A673 (cell line): ENCODE data around the gene PRR22. TPM values are rescaled to one million over a fixed set of nuclear protein-coding genes. Genes with fewer than 3 reads are reported as not detected.
A peak's percentile ranks its signal among the peaks of the same experiment; 100 is the strongest.

Source experiments
- BruUV-seq: library from RNA; stranded (reverse); fragments of 400-500 nt; replicated peaks from 2 replicates; lab custom pipeline; 2021; lab: Mats Ljungman, UMichigan
- CTCF ChIA-PET: fragments of 300-600 bp; sonication (Branson Sonifier 250); formaldehyde crosslinking; loops from one replicate; lab custom pipeline; 2022; ENCODE audit warnings: antibody characterized with exemption; lab: Charles Lee
- POLR2A ChIA-PET: fragments of 300-600 bp; sonication (Branson Sonifier 250); formaldehyde crosslinking; loops from one replicate; lab custom pipeline; 2022; ENCODE audit warnings: antibody characterized with exemption; ENCODE audit not compliant: low non-redundant PET; lab: Charles Lee
- DNase-seq: peaks from one replicate; pipeline ENCODE4 v3.0.0-alpha.2; 2015; ENCODE audit warnings: low spot score
- H3K27ac ChIP-seq: fragments of 200-600 bp; sonication (generic); 2 replicates; pipeline ENCODE4 v1.5.1; 2016; ENCODE audit warnings: mixed run types, low read depth, mild to moderate bottlenecking, mixed read lengths, antibody characterized with exemption, low read length; ENCODE audit not compliant: poor library complexity, severe bottlenecking
- H3K27me3 ChIP-seq: fragments of 200-600 bp; sonication (generic); replicated peaks from 2 replicates; pipeline ENCODE4 v1.6.1; 2017; ENCODE audit warnings: mixed run types, low read depth, mild to moderate bottlenecking, mixed read lengths, antibody characterized with exemption, low read length; ENCODE audit not compliant: insufficient read depth, poor library complexity
- H3K36me3 ChIP-seq: fragments of 200-600 bp; sonication (generic); 2 replicates; pipeline ENCODE4 v1.6.1; 2016; ENCODE audit warnings: mixed run types, mild to moderate bottlenecking, mixed read lengths, antibody characterized with exemption, low read length; ENCODE audit not compliant: insufficient read depth, poor library complexity, severe bottlenecking
- H3K4me1 ChIP-seq: fragments of 200-600 bp; sonication (generic); 2 replicates; pipeline ENCODE4 v1.6.1; 2017; ENCODE audit warnings: mixed run types, mild to moderate bottlenecking, mixed read lengths, antibody characterized with exemption, low read length; ENCODE audit not compliant: insufficient read depth, poor library complexity, severe bottlenecking
- H3K4me3 ChIP-seq: fragments of 200-600 bp; sonication (generic); 2 replicates; pipeline ENCODE4 v1.5.1; 2016; ENCODE audit warnings: low read depth, mixed run types, mild to moderate bottlenecking, mixed read lengths, low read length; ENCODE audit not compliant: poor library complexity, severe bottlenecking
- H3K9me3 ChIP-seq: fragments of 200-600 bp; sonication (generic); 2 replicates; pipeline ENCODE4 v1.6.1; 2016; ENCODE audit warnings: mixed run types, low read depth, mild to moderate bottlenecking, mixed read lengths, antibody characterized with exemption, low read length; ENCODE audit not compliant: poor library complexity, severe bottlenecking
- EZH2 ChIP-seq: fragments of 200-600 bp; sonication (generic); IDR thresholded peaks from 2 replicates; pipeline ENCODE4 v1.6.1; 2017; ENCODE audit warnings: borderline replicate concordance, low read depth, mild to moderate bottlenecking, mixed read lengths, antibody characterized with exemption, low read length; ENCODE audit not compliant: poor library complexity, severe bottlenecking
- intact Hi-C: fragments of 100-400 bp; cut with micrococcal nuclease; formaldehyde crosslinking; loops from one replicate; pipeline ENCODE4 v1.10.0; 2022; ENCODE audit not compliant: unreplicated experiment
- total RNA-seq: library from RNA; stranded (reverse); gene quantifications from 2 replicates; pipeline ENCODE4 v1.2.3, GENCODE V29; 2021
- TF ChIP-seq, protein P1 (sequence below): fragments of 300-800, 200-600 bp; sonication (generic); conservative IDR thresholded peaks from 2 replicates; pipeline ENCODE4 v1.5.1; 2017; ENCODE audit warnings: low read depth, mild to moderate bottlenecking, antibody characterized with exemption, low read length, moderate library complexity, mixed read lengths

PRR22 gene
- total RNA-seq, 1 experiment from 2014 or later: 8.2 TPM

DNA sequence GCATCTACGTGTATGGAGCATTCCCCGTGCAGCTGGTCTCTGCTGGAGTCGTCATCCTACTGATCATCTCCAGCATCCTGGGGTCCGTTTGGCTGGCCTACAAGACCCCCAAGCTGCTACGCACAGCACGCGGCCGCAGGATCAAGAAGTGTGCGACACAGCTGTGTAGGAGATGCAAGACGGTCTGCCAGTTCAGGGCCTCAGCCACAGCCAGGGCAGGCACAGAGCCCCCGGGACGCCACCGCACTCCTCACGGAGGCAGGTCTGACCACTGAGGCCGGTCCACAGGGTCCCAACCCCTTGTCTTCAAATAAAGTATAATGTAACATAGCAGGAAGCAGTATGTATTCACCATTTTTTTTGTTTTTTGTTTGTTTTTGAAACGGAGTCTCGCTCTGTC, 6.1 kb downstream of the PRR22 start:
- DNase-seq: no peak
- peaks cover 4% of the 10 kb centered on the region for H3K4me1 ChIP-seq
- H3K27ac ChIP-seq: no peak overlapping the region
- BruUV-seq: no TSS peak
- H3K4me3 ChIP-seq: no peak overlapping the region
- CTCF ChIA-PET: no interaction called here
- no peaks in the 10 kb centered on the region for H3K9me3 ChIP-seq
- H3K27me3 ChIP-seq: no peaks in the 10 kb centered on the region
- TF ChIP-seq, protein P1, sequence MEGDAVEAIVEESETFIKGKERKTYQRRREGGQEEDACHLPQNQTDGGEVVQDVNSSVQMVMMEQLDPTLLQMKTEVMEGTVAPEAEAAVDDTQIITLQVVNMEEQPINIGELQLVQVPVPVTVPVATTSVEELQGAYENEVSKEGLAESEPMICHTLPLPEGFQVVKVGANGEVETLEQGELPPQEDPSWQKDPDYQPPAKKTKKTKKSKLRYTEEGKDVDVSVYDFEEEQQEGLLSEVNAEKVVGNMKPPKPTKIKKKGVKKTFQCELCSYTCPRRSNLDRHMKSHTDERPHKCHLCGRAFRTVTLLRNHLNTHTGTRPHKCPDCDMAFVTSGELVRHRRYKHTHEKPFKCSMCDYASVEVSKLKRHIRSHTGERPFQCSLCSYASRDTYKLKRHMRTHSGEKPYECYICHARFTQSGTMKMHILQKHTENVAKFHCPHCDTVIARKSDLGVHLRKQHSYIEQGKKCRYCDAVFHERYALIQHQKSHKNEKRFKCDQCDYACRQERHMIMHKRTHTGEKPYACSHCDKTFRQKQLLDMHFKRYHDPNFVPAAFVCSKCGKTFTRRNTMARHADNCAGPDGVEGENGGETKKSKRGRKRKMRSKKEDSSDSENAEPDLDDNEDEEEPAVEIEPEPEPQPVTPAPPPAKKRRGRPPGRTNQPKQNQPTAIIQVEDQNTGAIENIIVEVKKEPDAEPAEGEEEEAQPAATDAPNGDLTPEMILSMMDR: no peak
- no peak for TF ChIP-seq EZH2
- intact Hi-C loops: no loop called here
- H3K36me3 ChIP-seq: no peaks in the 10 kb centered on the region
- POLR2A ChIA-PET: no interaction called here

DNA sequence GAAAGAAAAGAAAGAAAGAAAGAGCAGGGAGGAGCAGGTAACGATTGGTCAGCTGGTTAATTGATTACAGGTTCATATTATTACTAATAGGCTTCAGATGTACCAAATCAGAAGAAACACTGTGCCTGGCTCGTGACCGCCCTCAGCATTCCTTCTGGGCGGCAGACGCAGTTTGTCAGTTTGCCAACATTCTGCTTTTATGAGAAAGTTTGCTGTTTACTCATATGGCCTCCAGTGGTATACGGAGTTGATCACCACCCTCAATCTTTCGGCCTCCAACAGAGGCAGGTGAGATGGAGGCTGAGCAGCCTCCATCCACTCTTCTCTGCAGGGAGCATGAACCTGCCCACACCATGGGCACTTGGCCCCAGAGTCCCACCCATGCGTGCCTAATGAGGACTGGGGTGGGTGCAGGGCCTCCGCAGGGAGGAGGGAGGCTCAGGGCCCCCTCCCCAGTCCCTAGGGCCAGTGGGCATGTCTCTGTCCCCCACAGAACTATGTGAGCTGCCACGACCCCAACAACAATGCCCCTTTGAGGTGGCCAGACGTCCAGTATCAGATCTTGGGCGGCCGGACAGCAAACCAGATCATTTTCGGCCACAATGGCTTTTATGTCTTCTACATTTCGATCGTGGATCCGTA, 8.8 kb downstream of the PRR22 start:
- TF ChIP-seq EZH2: no peak
- TF ChIP-seq, protein P1: no peak
- Histone ChIP-seq H3K27me3 (no peaks in the 10 kb centered on the region), H3K4me1 (peaks cover 5% of the 10 kb centered on the region), H3K36me3 (no peaks in the 10 kb centered on the region), H3K9me3 (no peaks in the 10 kb centered on the region), H3K4me3 (no peak overlapping the region), H3K27ac (no peak overlapping the region)
- DNase-seq: peak; percentile 31
- ChIA-PET POLR2A (no interaction called here), CTCF (no interaction called here)
- BruUV-seq: no TSS peak
- intact Hi-C loops: no loop called here

DNA sequence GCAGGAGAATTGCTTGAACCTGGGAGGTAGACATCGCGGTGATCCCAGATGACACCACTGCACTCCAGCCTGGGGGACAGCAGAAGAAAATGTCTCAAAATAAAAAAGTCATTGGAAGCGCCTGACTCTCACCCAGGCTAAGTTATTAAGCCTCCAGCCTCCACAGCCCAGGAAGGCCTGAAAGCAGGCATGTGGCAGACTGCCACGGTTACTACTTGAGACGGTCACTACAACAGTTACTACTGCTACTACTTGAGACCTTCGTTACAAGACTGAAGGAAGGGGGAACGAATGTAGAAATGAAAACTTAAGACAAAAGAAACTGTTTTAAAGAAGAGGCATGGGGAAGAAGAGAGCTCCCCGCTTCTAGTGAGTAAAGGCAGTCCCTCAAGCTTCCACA, 9.6 kb downstream of the PRR22 start:
- no peaks in the 10 kb centered on the region for H3K36me3 ChIP-seq
- BruUV-seq: no TSS peak
- H3K4me1 ChIP-seq: peaks cover 5% of the 10 kb centered on the region
- ChIA-PET CTCF (interaction anchor here (1.2 kb wide), 1 partner anchor 247 kb away, joined by 4 read pairs; no protein-coding TSS in a partner anchor), POLR2A (no interaction called here)
- no peak for DNase-seq
- no peaks in the 10 kb centered on the region for H3K27me3 ChIP-seq
- H3K27ac ChIP-seq: no peak overlapping the region
- intact Hi-C loops: no loop called here
- H3K4me3 ChIP-seq: no peak overlapping the region
- H3K9me3 ChIP-seq: no peaks in the 10 kb centered on the region
- TF ChIP-seq, protein P1: no peak
- no peak for TF ChIP-seq EZH2
